OCI-LY7 (cell line): ENCODE measurements around the gene IQGAP1. TPM values are rescaled to one million over a fixed set of nuclear protein-coding genes. Genes with fewer than 3 reads are reported as not detected.
A peak's percentile ranks its signal among the peaks of the same experiment; 100 is the strongest.

Experiments
- BruUV-seq: library from RNA; stranded (reverse); fragments of 400-500 nt; replicated peaks from 2 replicates; lab custom pipeline; 2021; lab: Mats Ljungman, UMichigan
- CTCF ChIA-PET: fragments of 300-600 bp; sonication (Branson Sonifier 250); formaldehyde crosslinking; loops from one replicate; lab custom pipeline; 2022; ENCODE audit warnings: antibody characterized with exemption; ENCODE audit not compliant: unreplicated experiment; lab: Charles Lee
- POLR2A ChIA-PET: fragments of 300-600 bp; sonication (Branson Sonifier 250); formaldehyde crosslinking; loops from one replicate; lab custom pipeline; 2022; ENCODE audit warnings: antibody characterized with exemption; lab: Charles Lee
- DNase-seq: peaks from one replicate; pipeline ENCODE4 v3.0.0-alpha.2; 2015; ENCODE audit warnings: low spot score
- H2AFZ ChIP-seq: fragments of 200-600 bp; sonication (generic), shearing (Covaris generic); 2 replicates; pipeline ENCODE4 v1.6.1; 2014; ENCODE audit warnings: mild to moderate bottlenecking, antibody characterized with exemption, low read length, moderate library complexity
- H3K27ac ChIP-seq: fragments of 200-600 bp; sonication (generic); 2 replicates; pipeline ENCODE4 v1.5.1; 2014; ENCODE audit warnings: mixed run types, low read depth, mild to moderate bottlenecking, moderate library complexity, low read length, inconsistent platforms; ENCODE audit not compliant: poor library complexity, severe bottlenecking
- H3K36me3 ChIP-seq: fragments of 200-600 bp; sonication (generic); 2 replicates; pipeline ENCODE4 v1.6.1; 2014; ENCODE audit warnings: mild to moderate bottlenecking, antibody characterized with exemption, low read length, moderate library complexity, mixed read lengths; ENCODE audit not compliant: insufficient read depth
- H3K4me1 ChIP-seq: fragments of 200-600 bp; sonication (generic); 2 replicates; pipeline ENCODE4 v1.5.1; 2014; ENCODE audit warnings: mild to moderate bottlenecking, low read length; ENCODE audit not compliant: insufficient read depth, poor library complexity, severe bottlenecking
- H3K4me2 ChIP-seq: fragments of 200-600 bp; sonication (generic); 2 replicates; pipeline ENCODE4 v1.6.1; 2014; ENCODE audit warnings: mild to moderate bottlenecking, low read length
- H3K4me3 ChIP-seq: fragments of 200-600 bp; sonication (generic); 2 replicates; pipeline ENCODE4 v1.5.1; 2014; ENCODE audit warnings: mild to moderate bottlenecking, low read depth, low read length; ENCODE audit not compliant: poor library complexity, severe bottlenecking
- H3K79me2 ChIP-seq: fragments of 200-600 bp; sonication (generic); 2 replicates; pipeline ENCODE4 v1.6.1; 2016; ENCODE audit warnings: low read depth, mild to moderate bottlenecking, low read length, moderate library complexity, mixed read lengths; ENCODE audit not compliant: insufficient read depth
- H3K9me2 ChIP-seq: fragments of 200-600 bp; sonication (generic); 2 replicates; pipeline ENCODE4 v1.6.1; 2016; ENCODE audit warnings: mild to moderate bottlenecking, low read length, mixed read lengths; ENCODE audit not compliant: insufficient read depth
- H3K9me3 ChIP-seq: fragments of 200-600 bp; sonication (generic); 2 replicates; pipeline ENCODE4 v1.6.1; 2014; ENCODE audit warnings: mild to moderate bottlenecking, mixed run types, low read length, mixed read lengths
- H4K20me1 ChIP-seq: fragments of 200-600 bp; sonication (generic); 2 replicates; pipeline ENCODE4 v1.6.1; 2014; ENCODE audit warnings: mild to moderate bottlenecking, antibody characterized with exemption, low read length, moderate library complexity, mixed read lengths; ENCODE audit not compliant: insufficient read depth
- CTCF ChIP-seq: fragments of 200-600 bp; sonication (generic); conservative IDR thresholded peaks from 2 replicates; pipeline ENCODE4 v1.5.1; 2014; ENCODE audit warnings: mild to moderate bottlenecking, antibody characterized with exemption, low read length, moderate library complexity, mixed read lengths
- EZH2phosphoT487 ChIP-seq: fragments of 200-600 bp; sonication (generic); IDR thresholded peaks from 2 replicates; pipeline ENCODE4 v1.6.1; 2018; ENCODE audit warnings: low read depth, borderline replicate concordance, mild to moderate bottlenecking, mixed run types, antibody characterized with exemption, low read length, moderate library complexity, mixed read lengths
- intact Hi-C: fragments of 100-400 bp; cut with micrococcal nuclease; formaldehyde crosslinking; loops from one replicate; pipeline ENCODE4 v1.10.0; 2022; ENCODE audit not compliant: unreplicated experiment
- total RNA-seq, 2 experiments: library from RNA; depleted of rRNA in 1 of 2; stranded (reverse); fragments of >200 nt in 1 of 2; shearing (Covaris generic) in 1 of 2; gene quantifications; 2 replicates each; pipeline ENCODE4 v1.2.3, GENCODE V29; 2014 to 2022

IQGAP1 gene
- total RNA-seq, 2 experiments from 2014 or later = 98.7 to 114 TPM

DNA sequence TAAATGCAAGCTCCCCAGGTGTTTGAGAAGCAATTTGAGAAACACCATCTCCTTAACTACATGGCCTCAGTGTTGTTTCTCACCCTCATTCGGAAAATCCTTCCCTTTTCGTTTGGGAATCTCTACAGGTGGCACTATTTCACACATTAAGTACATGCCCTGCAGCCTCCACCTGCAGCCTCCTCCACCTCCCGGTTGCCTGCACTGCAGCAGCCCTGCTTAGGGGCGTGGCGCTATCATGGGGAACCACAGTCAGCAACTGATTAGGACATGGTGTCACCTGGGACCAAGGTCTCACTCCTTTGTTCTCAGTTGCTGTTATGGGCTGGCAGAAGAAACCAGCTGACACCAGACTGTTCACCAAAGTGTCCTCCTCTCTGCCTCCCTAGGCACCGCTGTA lies 47.7 kb upstream of the IQGAP1 start:
- Histone ChIP-seq H3K4me1 (peaks cover 17% of the 10 kb centered on the region), H3K36me3 (no peaks in the 10 kb centered on the region), H3K4me2 (no peak overlapping the region), H2AFZ (no peak overlapping the region), H3K79me2 (no peaks in the 10 kb centered on the region), H3K9me3 (no peaks in the 10 kb centered on the region), H3K4me3 (no peak overlapping the region), H3K9me2 (no peaks in the 10 kb centered on the region), H4K20me1 (no peaks in the 10 kb centered on the region), H3K27ac (no peak overlapping the region)
- CTCF ChIA-PET = no interaction called here
- POLR2A ChIA-PET = no interaction called here
- TF ChIP-seq CTCF (peak; percentile 50; the same call in 1 of the 2 replicates), EZH2phosphoT487 (no peak)
- DNase-seq = peak; percentile 60
- no TSS peak for BruUV-seq
- intact Hi-C loops = no loop called here

- H3K4me1 ChIP-seq = peaks cover 9% of the 10 kb centered on the region
- POLR2A ChIA-PET = interaction anchor here (0.5 to 1.2 kb wide), 5 partner anchors 15 to 572 kb away, joined by 3 to 7 read pairs (median 3); partner anchors contain the start of gene BLM
Observed at GRCh38 chr15:90343302-90343790, 44.7 kb upstream of the IQGAP1 start.

More at GRCh38 chr15:90343302-90343790, 44.7 kb upstream of the IQGAP1 start:
- H3K4me3 ChIP-seq = no peak overlapping the region
- CTCF ChIA-PET = no interaction called here
- no TSS peak for BruUV-seq
- H3K36me3 ChIP-seq = no peaks in the 10 kb centered on the region
- TF ChIP-seq CTCF (no peak), EZH2phosphoT487 (no peak)
- DNase-seq = no peak
- H2AFZ ChIP-seq = no peak overlapping the region
- H3K9me2 ChIP-seq = no peaks in the 10 kb centered on the region
- H3K79me2 ChIP-seq = no peaks in the 10 kb centered on the region
- H4K20me1 ChIP-seq = no peaks in the 10 kb centered on the region
- intact Hi-C loops = no loop called here
- no peak overlapping the region for H3K27ac ChIP-seq
- H3K4me2 ChIP-seq = no peak overlapping the region
- H3K9me3 ChIP-seq = no peaks in the 10 kb centered on the region
